Cardiac muscle cell (in vitro differentiated cells and primary cell): Measurements from ENCODE around the gene CYP4X1. TPM values are rescaled to one million over a fixed set of nuclear protein-coding genes. Genes with fewer than 3 reads are reported as not detected.
"Not testable (repeated sequence)": the region's sequence is repeated elsewhere in the genome, so short reads cannot be mapped to it uniquely, and the experiment has no call there.

ENCODE experiments used
- DNase-seq, 2 donors: peaks; one replicate each; pipeline versions ENCODE4 v3.0.0 to v3.0.0-alpha.2; 2010 to 2017; ENCODE audit warnings: low read depth in 1 of 2, low spot score in 1 of 2
- H3K27ac ChIP-seq: fragments of 200-600 bp; sonication (generic); 2 replicates; pipeline ENCODE4 v1.5.1; 2016
- H3K27me3 ChIP-seq: fragments of 200-600 bp; sonication (generic); 2 replicates; pipeline ENCODE4 v1.6.0; 2016; ENCODE audit warnings: control low read depth
- H3K36me3 ChIP-seq: fragments of 200-600 bp; sonication (generic); 2 replicates; pipeline ENCODE4 v1.5.1; 2016; ENCODE audit warnings: control low read depth
- H3K4me1 ChIP-seq: fragments of 200-600 bp; sonication (generic); 2 replicates; pipeline ENCODE4 v1.8.1; 2017; ENCODE audit warnings: low read depth, mild to moderate bottlenecking, mixed run types
- H3K4me3 ChIP-seq: fragments of 200-600 bp; sonication (generic); 2 replicates; pipeline ENCODE4 v1.5.1; 2016; ENCODE audit warnings: mild to moderate bottlenecking
- H3K9me3 ChIP-seq: fragments of 200-600 bp; sonication (generic); 2 replicates; pipeline ENCODE4 v1.5.1; 2017; ENCODE audit warnings: low read depth, mild to moderate bottlenecking, control low read depth
- CTCF ChIP-seq: IDR thresholded peaks from 2 replicates; pipeline ENCODE4 v1.5.1; 2012; ENCODE audit warnings: low read depth, mild to moderate bottlenecking, low read length
- polyA plus RNA-seq: library from polyadenylated mRNA; unstranded; fragments of >200 nt; fragmentation: Nextera tagmentation; extraction: Ambion mirVana; gene quantifications from 2 replicates; pipeline ENCODE4 v1.2.1, GENCODE V29; 2016
- total RNA-seq: library from RNA; depleted of rRNA; stranded (reverse); fragments of >200 nt; gene quantifications from 2 replicates; pipeline ENCODE4 v1.2.3, GENCODE V29; 2016

The CYP4X1 gene, protein sequence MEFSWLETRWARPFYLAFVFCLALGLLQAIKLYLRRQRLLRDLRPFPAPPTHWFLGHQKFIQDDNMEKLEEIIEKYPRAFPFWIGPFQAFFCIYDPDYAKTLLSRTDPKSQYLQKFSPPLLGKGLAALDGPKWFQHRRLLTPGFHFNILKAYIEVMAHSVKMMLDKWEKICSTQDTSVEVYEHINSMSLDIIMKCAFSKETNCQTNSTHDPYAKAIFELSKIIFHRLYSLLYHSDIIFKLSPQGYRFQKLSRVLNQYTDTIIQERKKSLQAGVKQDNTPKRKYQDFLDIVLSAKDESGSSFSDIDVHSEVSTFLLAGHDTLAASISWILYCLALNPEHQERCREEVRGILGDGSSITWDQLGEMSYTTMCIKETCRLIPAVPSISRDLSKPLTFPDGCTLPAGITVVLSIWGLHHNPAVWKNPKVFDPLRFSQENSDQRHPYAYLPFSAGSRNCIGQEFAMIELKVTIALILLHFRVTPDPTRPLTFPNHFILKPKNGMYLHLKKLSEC
- 0.15 and 0.42 TPM in 2 replicates for total RNA-seq
- 0.69 and 1.3 TPM in 2 replicates for polyA plus RNA-seq

DNA sequence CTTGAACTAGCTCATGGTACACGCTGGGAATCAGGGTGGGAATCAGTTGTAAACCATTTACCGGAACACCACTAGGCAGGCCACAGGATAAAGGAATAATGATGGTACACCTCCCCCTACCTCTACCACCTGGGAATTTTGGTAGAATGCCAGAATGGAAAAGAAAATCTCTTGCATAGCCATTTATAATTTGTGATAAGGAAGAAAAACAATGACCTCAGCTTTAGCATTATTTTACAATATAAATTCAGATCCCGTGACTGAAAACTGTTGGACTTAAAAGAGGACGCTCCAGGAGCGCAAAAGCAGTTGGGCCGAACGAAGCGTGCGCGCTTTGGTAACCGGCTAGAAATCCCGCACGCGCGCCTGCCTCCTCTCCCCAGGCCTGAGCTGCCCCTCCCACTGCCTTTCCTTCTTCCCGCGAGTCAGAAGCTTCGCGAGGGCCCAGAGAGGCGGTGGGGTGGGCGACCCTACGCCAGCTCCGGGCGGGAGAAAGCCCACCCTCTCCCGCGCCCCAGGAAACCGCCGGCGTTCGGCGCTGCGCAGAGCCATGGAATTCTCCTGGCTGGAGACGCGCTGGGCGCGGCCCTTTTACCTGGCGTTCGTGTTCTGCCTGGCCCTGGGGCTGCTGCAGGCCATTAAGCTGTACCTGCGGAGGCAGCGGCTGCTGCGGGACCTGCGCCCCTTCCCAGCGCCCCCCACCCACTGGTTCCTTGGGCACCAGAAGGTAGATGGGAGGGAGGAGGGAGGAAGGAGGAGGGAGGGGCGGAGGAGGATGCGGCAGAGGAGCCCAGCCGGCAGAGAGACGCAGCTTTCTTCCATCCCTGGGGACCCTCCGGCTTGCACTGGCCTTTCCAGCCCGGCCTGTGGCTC, at the start of gene CYP4X1:
Gene CYP4X1 (plus strand): TSS at position 402 of the 873 bp plus-strand sequence. CDS start 149 bp downstream, at position 551.
- Histone ChIP-seq H3K27ac (no peak within 1 kb of the TSS), H3K36me3 (no peaks in the 10 kb centered on the region), H3K4me1 (no peaks in the 10 kb centered on the region), H3K27me3 (peaks cover 37% of the 10 kb centered on the region), H3K9me3 (no peaks in the 10 kb centered on the region), H3K4me3 (peak within 1 kb of the TSS; percentile 11)
- peak; percentile 34 to 64 for DNase-seq
- no peak for TF ChIP-seq CTCF

GRCh38 chr1:46983166-46983829, 40.2 kb upstream of the CYP4X1 start:
- Histone ChIP-seq H3K9me3 (no peaks in the 10 kb centered on the region), H3K36me3 (no peaks in the 10 kb centered on the region), H3K27me3 (no peaks in the 10 kb centered on the region), H3K4me1 (no peaks in the 10 kb centered on the region), H3K27ac (no peak overlapping the region), H3K4me3 (no peak overlapping the region)
- TF ChIP-seq CTCF = no peak
- DNase-seq = peak in 1 of 2 donors; percentile 29

- H3K27ac ChIP-seq = no peak overlapping the region
- DNase-seq = no peak
- no peak for TF ChIP-seq CTCF
- H3K4me3 ChIP-seq = no peak overlapping the region
- H3K9me3 ChIP-seq = no peaks in the 10 kb centered on the region
- H3K36me3 ChIP-seq = no peaks in the 10 kb centered on the region
- no peaks in the 10 kb centered on the region for H3K27me3 ChIP-seq
- H3K4me1 ChIP-seq = no peaks in the 10 kb centered on the region
Observed at GRCh38 chr1:46983830-46984586, 39.5 kb upstream of the CYP4X1 start.

DNA sequence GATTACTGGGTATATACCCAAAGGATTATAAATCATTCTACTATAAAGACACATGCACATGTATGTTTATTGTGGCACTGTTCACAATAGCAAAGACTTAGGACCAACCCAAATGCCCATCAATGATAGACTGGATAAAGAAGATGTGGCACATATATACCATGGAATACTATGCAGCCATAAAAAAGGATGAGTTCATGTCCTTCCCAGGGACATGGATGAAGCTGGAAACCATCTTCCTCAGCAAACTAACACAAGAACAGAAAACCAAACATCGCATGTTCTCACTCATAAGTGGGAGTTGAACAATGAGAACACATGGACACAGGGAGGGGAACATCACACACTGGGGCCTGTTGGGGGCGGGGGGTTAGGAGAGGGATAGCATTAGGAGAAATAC, 32.9 kb upstream of the CYP4X1 start:
- not testable (repeated sequence) for DNase-seq, H3K27me3 ChIP-seq, H3K27ac ChIP-seq, H3K4me3 ChIP-seq, H3K4me1 ChIP-seq, H3K9me3 ChIP-seq, H3K36me3 ChIP-seq

DNA sequence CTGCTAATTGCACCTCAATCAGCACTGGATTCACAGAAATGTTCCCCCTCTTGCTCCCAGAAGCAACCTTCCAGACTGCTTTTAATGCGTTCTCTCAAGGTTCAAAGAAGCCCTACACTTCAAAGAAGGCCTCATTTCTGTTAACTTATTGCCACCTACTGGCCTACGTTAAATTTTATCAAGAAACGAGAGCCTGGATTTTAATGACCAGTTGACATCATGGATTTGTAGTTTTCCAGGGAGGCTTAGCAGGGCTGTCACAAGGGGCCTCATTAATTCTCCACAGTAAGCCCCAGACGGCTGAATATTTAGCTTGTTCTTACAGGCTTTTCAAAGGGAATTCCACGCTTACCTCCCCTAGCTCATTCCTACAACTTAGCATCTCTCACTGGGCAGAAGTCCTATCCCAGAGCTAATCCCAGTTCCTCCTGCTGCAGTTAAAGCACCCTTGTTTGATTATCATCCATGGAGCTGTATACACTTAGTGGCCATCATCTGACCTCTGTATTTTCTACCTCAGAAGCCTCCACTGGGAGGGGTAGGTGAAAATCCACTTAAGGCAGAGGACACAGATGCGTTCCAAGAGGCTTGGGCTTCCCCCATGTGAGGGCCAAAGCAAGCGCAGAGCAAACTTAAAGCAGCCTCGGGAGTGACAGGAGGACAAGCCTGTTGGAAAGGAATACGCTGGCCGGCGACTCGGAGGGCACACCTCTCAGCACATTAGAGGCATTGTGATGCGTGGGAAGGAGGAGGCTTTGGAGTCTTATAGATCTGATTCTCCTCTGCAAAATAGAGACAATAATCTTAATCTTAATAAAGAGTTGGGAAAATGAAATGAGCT, 32.2 kb upstream of the CYP4X1 start:
- DNase-seq = peak; percentile 10 to 27
- Histone ChIP-seq H3K4me1 (no peaks in the 10 kb centered on the region), H3K9me3 (no peaks in the 10 kb centered on the region), H3K36me3 (no peaks in the 10 kb centered on the region), H3K4me3 (no peak overlapping the region), H3K27ac (no peak overlapping the region), H3K27me3 (no peaks in the 10 kb centered on the region)
- TF ChIP-seq CTCF = peak; percentile 21
